Hematopoietic multipotent progenitor cell treated with erythropoietin and hydrocortisone succinate and interleukin-3 and kit ligand, for 17 days (in vitro differentiated cells): ENCODE measurements around the gene PRRG1.
"Not testable (repeated sequence)": the region's sequence is repeated elsewhere in the genome, so short reads cannot be mapped to it uniquely, and the experiment has no call there.

Experiments used
- DNase-seq: peaks from one replicate; pipeline ENCODE4 v3.0.0-alpha.2; 2015; ENCODE audit warnings: low spot score

PRRG1 gene

DNA sequence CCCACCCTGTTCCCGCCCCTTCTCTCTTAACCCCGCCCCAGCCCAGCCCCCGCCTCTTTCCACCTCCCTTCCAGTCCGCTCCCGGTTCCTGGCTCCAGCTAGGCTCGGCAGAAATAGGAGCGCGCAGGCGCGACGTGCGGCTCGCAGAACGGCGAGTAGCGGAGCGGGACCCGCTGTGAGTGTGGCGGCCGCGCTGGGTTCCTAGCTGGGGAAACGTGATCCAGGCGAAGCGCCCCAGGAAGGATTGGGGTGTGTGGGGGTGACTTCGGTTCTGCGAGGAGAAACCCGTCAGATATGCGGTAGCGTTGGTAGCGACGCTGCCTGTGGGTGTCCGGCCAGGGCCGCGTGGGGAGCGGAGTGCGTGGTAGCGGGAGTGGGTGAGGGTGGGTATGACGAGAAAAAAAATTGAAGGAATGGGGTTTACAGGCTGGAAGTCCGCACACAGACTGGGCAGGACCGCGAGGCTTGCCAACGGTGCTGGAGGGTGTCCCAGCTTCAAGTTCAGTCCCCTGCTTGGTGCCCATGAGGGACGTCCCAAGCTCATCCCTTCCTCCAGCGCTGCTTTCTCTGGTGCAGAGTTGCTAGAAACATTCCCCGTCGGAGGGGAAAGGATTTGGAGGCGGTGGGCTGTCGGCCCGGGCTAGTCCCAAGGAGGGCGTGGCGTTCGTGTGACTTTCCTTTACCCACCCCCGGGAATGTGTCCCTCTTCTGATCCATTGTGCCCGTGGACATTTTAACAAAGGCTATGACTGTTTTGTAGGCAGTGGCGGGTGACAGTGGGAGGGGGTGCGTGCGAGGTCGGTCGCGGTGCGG is at the start of gene PRRG1:
PRRG1 (plus strand) TSS at position 144 of the 813 bp plus-strand sequence. CDS start 56,886 bp downstream, outside the sequence.
- DNase-seq, result no peak

DNA sequence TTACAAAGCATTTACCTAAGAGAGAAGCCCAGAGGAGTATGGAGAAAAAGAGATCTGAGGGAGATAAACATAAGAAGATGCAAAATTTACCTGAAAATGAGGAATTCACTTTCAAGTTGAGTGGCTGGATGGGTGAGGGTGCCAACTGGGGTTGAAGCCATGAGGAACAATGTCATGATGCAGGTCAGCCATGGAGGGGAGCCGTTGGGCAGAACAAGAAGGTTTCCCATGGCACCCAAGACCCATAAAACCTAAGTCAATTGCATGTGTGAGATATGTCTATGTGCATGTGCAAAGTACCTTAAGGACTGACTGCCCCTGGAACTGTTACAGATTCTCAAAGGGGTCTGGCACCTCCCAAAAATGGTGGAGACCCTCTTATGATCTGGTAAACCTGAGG is 46.6 kb upstream of the PRRG1 start:
- DNase-seq, result no peak

DNA sequence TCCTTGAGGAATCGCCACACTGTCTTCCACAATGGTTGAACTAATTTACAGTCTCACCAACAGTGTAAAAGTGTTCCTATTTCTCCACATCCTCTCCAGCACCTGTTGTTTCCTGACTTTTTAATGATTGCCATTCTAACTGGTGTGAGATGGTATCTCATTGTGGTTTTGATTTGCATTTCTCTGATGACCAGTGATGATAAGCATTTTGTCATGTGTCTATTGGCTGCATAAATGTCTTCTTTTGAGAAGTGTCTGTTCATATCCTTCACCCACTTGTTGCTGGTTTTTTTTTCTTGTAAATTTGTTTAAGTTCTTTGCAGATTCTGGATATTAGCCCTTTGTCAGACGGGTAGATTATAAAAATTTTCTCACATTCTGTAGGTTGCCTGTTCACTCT is 43.9 kb upstream of the PRRG1 start:
- not testable (repeated sequence) for DNase-seq

DNA sequence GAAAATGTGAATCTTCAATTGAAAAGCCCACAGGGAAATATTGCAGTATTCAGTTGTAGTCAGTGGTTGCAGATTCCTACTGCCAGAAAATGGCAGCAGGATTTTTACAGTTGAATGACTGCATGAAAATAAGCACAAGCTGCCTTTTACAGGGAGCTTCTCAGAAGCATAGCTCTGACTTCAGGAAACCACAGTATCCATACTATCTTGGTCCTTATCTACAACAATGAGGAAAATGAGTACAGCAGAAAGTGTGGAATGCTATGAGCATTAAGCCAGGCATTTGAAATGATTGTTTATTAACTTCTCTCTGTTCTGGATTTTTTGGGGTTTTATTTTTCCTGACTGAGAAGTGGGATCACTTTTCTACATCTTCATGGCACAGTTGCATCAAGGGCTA is 34.6 kb upstream of the PRRG1 start:
- no peak for DNase-seq

DNA sequence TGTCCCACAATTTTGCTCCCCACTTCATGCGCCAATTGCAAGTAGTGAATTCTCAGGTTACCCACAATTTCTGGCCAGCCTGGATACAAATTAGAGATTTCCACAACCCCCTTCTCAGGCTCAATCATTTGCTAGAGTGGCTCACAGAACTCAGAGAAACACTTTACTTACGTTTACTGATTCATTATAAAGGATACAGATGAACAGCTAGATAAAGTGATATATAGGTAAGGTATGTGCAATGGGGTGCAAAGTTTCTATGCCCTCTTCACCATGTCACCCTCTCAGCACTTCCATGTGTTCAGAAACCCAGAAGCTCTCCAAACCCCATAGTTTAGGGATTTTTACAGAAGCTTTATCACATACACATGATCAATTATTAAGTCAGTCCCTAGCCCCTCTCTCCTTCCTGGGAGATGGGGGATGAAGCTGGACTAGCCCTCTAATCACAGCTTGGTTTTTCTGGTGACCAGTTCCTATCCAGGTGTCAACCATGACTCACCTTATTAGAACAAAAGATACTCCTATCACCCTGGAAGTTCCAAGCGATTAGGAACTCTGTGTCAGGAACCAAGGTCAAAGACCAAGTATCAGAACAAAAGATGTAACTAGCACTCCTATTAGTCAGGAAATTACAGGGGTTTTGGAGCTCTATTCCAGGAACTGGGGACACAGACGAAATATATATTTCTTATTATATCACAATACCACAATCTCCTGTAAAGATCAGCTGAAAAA is 33.5 kb upstream of the PRRG1 start:
- DNase-seq, result no peak

DNA sequence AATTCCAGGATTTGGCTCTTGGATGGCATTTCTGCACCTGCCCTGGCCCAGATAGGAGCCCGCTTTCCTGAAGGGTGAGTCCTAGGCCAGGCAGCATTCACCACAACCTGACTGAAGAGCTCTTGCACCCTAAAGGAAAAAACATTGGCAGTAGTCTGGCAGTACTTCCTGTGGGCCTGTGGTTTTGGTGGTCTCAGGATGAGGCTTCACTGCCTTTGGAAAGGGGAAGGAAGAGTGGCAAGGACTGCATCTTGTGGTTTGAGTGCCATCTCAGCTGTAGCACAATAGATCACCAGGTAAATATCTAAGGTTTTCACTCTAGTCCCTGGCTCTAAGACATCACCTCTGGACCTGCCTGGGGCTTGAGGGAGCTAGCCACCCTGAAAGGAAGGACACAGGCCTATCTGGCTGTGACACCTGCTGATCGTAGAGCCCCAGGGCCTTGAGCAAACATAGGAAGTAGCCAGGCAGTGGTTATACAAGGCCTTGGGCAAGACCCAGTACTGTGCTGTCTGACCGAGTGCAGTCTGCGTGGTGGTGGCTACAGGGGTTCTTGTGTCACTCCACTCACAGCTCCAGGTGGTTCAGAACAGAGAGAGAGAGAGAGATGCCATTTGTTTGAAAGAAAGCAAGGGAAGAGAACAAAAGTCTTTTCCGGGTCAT is 28.5 kb upstream of the PRRG1 start:
- DNase-seq, result no peak

DNA sequence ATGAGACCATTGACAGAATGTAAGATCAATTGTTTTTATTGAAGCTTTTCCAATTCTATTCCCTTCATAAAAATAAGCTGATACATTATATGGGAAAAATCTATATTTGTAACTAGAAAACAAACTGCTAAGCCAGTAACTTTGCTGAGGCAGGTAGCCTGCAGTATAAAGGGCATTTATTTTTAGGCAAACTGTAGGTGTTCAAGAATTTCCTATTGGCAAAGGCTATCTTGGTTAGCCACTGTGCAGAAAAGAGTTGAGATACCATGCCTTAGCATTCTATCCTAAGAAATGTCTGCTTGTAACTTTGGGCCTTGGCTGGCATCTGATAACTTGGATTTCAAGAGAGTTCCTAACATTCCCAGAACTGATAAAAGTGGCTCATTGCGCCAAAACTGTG is 18.5 kb upstream of the PRRG1 start:
- no peak for DNase-seq

DNA sequence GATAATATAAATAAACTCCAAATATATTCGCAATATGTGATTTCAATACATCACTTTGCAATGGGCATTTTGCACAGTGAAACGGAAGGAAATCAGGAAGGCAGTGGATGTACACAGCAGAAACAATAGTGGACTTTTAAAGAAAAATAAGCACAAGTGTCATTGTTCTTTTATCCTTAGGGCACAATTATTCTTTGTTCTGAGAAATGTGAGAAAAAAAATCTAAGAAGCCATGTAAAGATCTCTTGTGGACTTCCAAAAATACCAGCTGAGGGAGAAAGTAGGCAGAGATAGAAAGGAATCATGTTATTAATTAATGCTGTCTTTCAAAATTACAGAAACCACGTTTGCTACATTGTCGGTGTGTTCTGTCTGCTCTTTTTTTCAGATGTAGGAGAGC is 17.6 kb upstream of the PRRG1 start:
- DNase-seq, result no peak

DNA sequence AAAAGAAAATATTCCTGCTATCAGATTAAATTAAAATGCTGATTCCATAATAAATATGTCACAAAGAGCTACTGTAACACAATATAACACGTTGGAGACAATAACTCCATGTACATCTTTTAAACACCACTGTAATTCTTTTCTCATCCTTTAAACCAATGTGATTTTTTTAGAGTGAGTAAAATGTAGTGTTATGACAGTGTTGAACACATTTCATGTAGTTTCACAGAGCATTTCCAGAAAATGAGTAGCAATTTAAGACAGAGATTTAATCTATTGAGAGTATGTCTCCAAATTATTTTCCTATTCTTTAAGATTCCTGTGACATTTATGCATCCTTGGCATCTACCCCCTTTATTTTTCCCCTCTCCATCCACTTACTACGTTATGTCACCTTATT is 17.1 kb upstream of the PRRG1 start:
- no peak for DNase-seq

DNA sequence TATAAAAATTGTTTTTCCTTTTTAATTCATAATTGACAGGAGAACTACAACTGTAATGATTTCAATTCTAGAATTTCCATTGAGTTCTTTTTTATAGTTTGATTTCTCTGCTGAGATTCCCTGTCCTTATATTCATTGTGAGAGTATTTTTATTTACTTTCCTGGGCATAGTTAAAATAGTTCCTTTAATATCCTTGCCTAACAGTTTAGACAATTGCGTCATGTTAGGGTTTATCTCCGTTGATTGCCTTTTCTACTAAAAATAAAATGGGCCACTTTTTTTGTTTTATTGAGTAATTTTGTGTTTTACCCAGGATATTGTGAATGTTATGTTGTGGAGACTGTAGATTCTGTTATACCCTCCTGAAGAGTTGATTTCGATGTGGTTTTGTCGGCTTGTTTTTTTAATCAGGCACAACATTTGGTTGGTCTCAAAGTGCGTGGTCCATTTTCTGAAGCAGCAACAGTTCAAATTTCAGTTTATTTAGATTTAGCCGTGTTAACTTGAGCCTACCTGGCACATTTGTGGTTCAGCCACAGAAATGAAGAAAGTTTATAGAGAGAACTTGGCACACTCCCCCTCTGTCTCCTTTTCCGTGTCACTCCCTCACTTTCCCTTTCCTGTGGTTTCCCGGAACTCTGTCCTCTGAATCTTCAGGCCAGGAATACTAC is 16.0 kb upstream of the PRRG1 start:
- DNase-seq, result no peak

DNA sequence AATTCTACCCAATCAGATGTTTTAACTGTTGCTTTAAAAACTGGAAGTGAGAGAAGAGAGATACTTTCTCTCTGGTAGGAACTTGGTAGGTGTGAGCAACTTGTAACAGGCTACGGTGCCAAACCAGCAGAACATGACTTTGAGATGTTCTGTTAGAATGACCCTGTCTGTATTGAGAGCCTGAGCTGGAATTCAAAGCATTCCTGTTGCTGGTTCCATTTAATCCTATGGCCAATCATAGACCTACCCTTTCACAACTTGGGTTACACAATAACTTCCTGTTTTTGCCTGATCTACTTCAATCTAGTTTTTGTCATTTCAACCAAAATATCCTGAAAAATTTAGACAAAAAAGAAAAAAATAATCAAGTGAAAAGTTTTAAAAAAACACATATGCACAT is 1.7 kb upstream of the PRRG1 start:
- no peak for DNase-seq

DNA sequence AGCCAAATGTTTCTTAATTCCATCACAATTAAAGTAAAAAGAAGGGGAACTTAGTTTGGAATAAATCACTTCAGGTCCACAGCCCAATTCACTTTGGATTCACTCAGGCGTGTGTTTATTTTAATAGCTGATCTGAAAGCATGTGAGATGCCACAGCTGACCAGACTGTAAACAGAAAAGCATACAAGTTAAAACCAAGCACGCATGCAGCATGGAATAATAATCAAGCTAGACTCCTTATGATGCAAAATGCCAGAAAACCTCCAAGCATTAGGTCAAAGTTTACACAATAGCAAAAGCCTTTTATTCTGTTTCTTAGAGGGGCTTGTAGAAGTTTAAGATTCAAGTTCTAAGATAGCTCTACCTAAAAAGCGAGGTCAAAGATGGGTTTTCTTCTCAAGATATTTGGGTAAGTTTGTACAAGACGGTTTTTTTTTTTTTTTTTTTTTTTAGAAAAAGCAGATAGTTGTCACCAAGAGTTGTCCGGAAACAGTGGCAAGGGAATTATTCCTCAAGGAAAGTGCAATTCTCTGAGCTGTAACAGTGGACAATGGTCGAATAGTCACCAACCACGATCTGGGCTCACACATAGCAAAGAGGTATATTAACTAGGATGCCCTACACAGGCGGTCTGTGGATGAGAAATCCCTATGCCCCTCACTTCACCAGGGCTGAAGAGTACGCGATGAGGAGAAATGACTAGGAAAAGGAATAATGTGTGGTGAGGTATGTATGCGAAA is 763 bp upstream of the PRRG1 start:
- no peak for DNase-seq

DNA sequence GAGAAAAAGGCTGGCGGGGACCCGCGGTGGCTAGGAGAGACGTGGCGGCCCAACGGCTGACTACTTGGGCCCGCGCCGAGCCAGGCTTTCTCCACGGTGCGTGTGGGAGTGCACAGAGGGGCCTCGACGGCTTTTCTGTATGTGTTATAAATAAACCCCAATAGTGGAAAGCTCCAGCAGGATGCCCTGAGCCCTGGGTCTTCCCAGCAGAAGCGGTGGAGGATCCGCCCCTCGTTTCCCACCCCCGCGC is 268 bp upstream of the PRRG1 start:
- no peak for DNase-seq

DNA sequence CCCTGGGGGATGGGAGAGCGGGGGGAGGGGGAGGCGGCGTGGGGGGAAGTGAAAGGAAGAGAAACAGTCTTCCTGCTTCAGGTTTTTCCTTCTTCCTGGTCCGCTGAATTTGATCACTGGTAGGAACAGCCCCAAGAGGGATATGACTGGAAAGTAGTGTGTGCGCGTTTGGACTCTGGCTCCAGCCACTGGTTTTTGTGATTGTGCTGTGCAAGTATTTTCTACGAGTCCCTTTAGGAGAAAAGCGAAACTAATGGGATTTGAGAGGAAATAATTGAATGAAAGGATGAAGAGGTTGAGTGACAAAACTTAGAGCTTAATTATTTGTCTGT is 836 bp downstream of the PRRG1 start:
- no peak for DNase-seq

DNA sequence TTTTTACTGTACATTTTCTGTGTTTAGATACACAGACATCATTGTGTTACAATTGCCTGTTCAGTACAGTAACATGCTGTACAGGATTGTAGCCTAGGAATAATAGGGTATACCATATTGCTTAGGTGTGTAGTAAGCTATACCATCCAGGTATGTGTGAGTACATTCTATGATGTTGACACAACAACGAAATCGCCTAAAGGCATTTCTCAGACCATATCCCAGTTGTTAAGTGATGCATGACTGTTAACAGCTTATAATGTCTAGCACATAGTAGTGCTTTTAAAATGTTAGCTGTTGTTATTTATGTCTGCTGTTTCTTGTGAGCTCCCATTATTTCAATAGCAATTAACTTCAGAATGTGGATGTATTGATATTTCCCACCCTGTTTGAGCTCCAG is 4.5 kb downstream of the PRRG1 start:
- DNase-seq, result no peak

DNA sequence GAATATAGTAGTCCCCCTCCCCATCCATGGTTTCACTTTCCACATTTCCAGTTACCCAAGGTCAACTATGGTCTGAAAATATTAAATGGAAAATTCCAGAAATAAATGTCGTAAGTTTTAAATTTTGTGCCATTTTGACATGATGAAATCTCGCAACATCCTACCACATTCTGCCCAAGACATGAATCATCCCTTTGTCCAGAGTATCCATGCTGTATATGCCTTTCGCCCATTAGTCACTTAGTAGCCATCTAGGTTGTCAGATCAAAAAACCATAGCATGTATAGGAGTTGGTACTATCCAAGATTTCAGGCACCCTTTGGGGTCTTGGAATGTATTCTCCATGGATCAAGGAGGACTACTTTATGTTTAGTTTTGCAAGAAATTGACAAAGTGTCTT is 8.3 kb downstream of the PRRG1 start:
- no peak for DNase-seq

DNA sequence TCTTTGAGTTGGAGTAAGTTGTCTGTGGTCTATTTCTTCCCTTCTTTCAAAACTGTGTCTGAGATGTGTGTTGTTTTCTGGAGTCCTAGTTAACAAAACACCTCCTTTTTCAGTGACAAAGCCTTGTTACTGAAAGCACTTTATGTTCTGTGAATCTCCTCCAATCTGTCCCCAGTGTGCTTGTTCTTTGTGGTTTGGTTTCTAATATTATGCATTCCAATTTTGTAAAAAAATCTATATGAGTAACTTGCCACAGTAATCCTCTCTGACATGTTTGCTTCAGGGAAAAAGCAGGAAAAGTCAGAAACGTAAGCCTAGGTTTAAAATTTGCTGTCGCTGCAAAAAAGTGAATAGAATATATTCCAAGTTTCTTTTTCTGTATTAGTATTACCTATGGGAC is 12.4 kb downstream of the PRRG1 start:
- no peak for DNase-seq

DNA sequence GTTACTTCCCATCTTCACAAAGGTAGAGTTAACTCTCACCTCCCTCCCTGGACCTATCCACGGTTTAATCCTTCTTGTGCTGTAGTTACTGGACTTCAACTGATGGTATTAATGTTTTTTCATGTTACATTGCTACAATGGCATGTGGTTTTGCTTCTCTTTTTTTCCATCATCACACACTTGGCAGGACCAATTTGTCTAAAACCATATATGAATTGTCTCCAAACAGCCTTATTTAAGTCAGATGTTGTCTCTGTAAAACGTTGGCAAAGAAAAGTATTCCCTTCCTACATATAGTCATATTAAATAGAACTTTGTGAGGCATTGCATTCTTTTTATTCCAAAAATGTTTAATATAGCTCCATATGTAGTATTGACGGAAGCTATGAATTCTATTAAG is 15.5 kb downstream of the PRRG1 start:
- no peak for DNase-seq

DNA sequence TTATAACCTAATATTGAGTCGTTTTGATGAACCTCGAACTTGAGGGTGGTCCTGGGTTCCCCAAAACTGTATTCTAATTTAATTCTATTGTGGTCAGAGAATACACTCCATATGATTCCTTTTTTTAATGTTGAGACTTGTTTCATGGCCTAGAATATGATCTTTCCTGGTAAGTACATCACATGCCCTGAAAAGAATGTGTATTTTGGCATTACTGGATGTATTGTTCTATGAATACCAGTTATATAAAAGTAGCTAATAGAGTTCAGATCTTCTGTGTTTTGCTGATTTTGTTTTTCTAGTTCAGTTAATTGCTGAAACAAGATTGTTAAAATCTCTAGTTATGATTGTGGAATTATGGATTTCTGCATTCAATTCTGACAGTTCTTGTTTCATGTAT is 18.8 kb downstream of the PRRG1 start:
- no peak for DNase-seq

DNA sequence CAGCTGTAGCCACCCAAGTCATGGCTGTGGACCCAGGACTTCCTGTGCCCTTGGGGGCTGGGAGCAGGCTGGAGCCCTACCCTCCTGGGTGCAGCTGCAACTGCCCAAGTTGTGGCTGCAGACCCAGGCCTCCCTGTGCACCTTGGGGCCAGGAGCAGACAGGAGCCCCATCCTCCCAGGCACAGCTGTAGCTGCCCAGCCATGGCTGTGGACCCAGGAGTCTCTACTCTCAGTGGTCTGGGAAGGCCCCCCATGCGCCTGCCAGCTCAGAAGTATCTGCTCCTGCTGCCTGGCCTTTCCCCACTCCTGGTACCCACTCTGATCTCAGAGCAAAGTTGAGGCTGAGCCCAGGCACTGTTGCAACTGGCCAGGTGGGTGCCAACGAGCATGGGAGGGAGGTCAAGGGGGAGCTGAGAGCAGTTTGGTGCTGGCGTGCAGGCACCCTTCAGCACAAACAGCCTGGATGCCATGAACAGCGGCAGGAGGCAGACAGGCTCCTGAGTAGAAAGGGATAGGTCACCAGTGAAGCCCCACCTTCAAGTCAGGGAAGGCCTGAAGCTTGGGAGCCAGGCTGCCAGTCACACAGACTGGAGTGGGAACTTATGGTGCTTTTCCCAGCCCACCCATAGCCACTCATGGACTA is 21.5 kb downstream of the PRRG1 start:
- DNase-seq, result no peak

DNA sequence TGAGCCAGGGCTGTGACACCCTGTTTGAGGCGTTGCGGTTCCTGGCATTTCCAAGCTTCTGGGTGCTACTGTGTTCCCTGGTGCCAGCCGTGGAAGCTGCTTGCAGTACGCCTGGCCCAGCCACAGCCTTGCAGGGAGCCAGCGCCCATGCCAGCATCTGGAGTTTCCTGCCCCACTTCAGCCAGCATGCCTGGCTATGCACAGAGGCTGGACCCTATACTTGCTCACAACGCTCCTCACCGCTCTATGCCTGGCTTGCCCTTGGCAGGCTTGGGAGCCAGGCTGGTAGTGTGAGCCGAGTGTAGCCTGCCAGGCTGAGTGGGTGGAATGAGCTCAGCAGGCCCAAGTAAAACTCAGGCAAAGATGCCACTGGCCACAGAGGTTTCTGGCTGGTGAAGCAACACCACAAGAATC is 22.4 kb downstream of the PRRG1 start:
- DNase-seq, result no peak

DNA sequence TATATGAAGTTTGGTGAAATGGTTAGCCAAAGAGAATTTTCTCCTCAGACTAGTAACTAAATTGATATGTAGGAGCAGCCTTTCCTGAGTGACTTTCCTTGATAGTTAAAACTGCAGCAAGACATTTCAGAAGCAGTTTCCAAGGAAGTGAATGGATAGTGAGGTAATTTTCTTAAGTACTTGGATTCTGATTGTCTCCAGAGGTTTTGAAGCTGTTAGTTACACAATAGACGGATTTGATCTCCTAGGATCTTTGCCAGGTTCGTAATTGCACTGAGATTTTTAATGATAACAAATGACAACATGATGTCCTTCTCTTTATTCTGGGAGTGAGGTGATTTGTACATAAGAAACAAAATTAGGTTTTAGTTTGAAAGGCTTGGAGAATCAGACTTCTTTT is 29.2 kb downstream of the PRRG1 start:
- DNase-seq, result no peak
